Upper lobe of left lung (tissue), 6 donors: ENCODE results near the gene PROCR. TPM values are rescaled to one million over a fixed set of nuclear protein-coding genes. Genes with fewer than 3 reads are reported as not detected.

Source experiments
- ATAC-seq, 2 donors: fragments of 200-7000 bp; cut with Tn5 transposase; one replicate each; pipeline ENCODE4 v1.9.1; 2022; ENCODE audit warnings: mild to moderate bottlenecking in 2 of 2, moderate library complexity in 2 of 2; ENCODE audit not compliant: low FRiP score in 2 of 2
- DNase-seq, 2 donors: peaks; one replicate each; pipeline ENCODE4 v3.0.0-alpha.2; 2019 to 2020
- H3K27ac ChIP-seq, 4 donors: fragments of 200-600 bp; sonication (generic); one replicate each; pipeline ENCODE4 v1.5.1; 2016 to 2019
- H3K27me3 ChIP-seq, 4 donors: fragments of 200-600 bp; sonication (generic); one replicate each; pipeline ENCODE4 v1.5.1; 2017 to 2019
- H3K36me3 ChIP-seq, 4 donors: fragments of 200-600 bp; sonication (generic); one replicate each; pipeline ENCODE4 v1.5.1; 2016 to 2019
- H3K4me1 ChIP-seq, 4 donors: fragments of 200-600 bp; sonication (generic); one replicate each; pipeline ENCODE4 v1.5.1; 2018 to 2019
- H3K4me3 ChIP-seq, 4 donors: fragments of 200-600 bp; sonication (generic); one replicate each; pipeline ENCODE4 v1.5.1; 2017 to 2019; ENCODE audit warnings: mild to moderate bottlenecking in 2 of 4, moderate library complexity in 1 of 4
- H3K9me3 ChIP-seq, 4 donors: fragments of 200-600 bp; sonication (generic); one replicate each; pipeline ENCODE4 v1.5.1; 2018 to 2019
- EP300 ChIP-seq, 4 donors: sonication (generic); formaldehyde crosslinking; IDR thresholded peaks; one replicate each; pipeline ENCODE4 v1.5.1; 2017; ENCODE audit warnings: antibody characterized with exemption in 4 of 4, control low read depth in 2 of 4
- POLR2A ChIP-seq, 4 donors: fragments of 450-650 bp; IDR thresholded peaks; one replicate each; pipeline ENCODE4 v1.5.1; 2016 to 2017; ENCODE audit warnings: antibody characterized with exemption in 4 of 4, mild to moderate bottlenecking in 2 of 4
- POLR2AphosphoS5 ChIP-seq, 2 donors: sonication (generic); formaldehyde crosslinking; IDR thresholded peaks; one replicate each; pipeline ENCODE4 v1.5.1; 2017; ENCODE audit warnings: antibody characterized with exemption in 2 of 2
- WGBS, 2 donors: methylation state at CpG; one replicate each; pipeline ENCODE4 v1.1.5; 2017 to 2018; 5-methylcytosine and 5-hydroxymethylcytosine counted together
- total RNA-seq, 6 donors: library from RNA; depleted of rRNA in 4 of 6; stranded (reverse); fragments of >200 nt in 4 of 6; gene quantifications; one replicate each; pipeline versions ENCODE4 v1.1.0 to v1.2.1, GENCODE V29; 2016 to 2021
- TF ChIP-seq, protein P1 (sequence below), 6 experiments: fragments of 450-650 bp in 4 of 6; fragments of 200-600 bp in 2 of 6; sonication (generic) in 2 of 6; IDR thresholded peaks; one replicate each; pipeline ENCODE4 v1.5.1; 2016 to 2019; ENCODE audit warnings: antibody characterized with exemption in 6 of 6
- donor health status: DM: no; HTN: no; CAD: no; lungs with moderate emphysema.
- donor health status: DM: no; HTN: yes; CAD: no; lungs with severe emphysema.

Gene PROCR
- total RNA-seq, 6 donors from 2014 or later, result 5.2 to 24.7 (median 11.6) TPM

DNA sequence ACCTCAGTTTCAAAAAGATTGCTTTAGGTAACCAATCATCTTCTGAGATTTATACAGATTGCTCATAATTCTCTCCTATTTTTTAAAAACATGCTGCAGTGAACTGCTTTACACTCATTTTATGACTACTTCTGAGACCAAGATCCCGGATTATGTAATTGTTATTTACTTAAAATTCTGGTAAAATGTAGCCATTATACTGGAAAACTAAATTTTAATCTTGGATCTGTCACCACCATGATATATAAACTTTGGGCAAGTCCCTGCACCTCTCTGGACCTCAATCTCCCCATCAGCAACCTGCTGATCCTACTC is 477 bp upstream of the PROCR start:
- Histone ChIP-seq H3K4me1 (peaks cover 8 to 37% (median 22%) of the 10 kb centered on the region in 4 donors), H3K36me3 (peaks cover 0 to 5% (median under 1%) of the 10 kb centered on the region in 4 donors), H3K27me3 (no peaks in the 10 kb centered on the region), H3K27ac (peak overlapping the region in 2 of 4 donors; percentile 58 to 63), H3K4me3 (peak overlapping the region in 3 of 4 donors; percentile 25 to 47 (median 42)), H3K9me3 (no peaks in the 10 kb centered on the region)
- no peak for ATAC-seq
- TF ChIP-seq EP300 (IDR thresholded peaks at IDR 0.05), result no peak
- no peak for TF ChIP-seq POLR2A (IDR thresholded peaks at IDR 0.05)
- TF ChIP-seq, protein P1, sequence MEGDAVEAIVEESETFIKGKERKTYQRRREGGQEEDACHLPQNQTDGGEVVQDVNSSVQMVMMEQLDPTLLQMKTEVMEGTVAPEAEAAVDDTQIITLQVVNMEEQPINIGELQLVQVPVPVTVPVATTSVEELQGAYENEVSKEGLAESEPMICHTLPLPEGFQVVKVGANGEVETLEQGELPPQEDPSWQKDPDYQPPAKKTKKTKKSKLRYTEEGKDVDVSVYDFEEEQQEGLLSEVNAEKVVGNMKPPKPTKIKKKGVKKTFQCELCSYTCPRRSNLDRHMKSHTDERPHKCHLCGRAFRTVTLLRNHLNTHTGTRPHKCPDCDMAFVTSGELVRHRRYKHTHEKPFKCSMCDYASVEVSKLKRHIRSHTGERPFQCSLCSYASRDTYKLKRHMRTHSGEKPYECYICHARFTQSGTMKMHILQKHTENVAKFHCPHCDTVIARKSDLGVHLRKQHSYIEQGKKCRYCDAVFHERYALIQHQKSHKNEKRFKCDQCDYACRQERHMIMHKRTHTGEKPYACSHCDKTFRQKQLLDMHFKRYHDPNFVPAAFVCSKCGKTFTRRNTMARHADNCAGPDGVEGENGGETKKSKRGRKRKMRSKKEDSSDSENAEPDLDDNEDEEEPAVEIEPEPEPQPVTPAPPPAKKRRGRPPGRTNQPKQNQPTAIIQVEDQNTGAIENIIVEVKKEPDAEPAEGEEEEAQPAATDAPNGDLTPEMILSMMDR (IDR thresholded peaks at IDR 0.05), result no peak
- TF ChIP-seq POLR2AphosphoS5 (IDR thresholded peaks at IDR 0.05), result no peak
- 78 to 92% methylated on average over 1 of the region's 1 CpG for WGBS, 2 donors
- DNase-seq, result no peak

DNA sequence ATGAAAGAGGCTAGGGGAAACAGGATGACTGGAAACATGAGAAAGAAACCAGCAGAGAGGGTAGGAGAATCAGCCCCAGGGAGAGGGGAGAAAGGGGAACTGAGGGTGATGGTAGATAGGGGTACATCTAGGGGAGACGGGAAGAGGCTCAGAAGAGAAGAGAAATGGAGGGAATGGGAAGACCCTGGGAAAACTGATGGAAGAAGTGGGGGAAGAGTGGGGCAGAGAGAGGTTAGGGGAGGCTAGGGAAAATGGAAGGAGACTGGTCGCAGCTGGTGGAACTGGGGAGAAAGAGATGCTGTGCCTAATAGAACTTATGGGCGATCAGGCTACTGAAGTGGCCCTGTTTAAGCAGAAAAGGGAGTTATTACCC is 548 bp downstream of the PROCR start:
- WGBS, 2 donors, result 81 to 82% methylated on average over 3 of the region's 3 CpGs
- no peaks in the 10 kb centered on the region for H3K27me3 ChIP-seq
- ATAC-seq (no peak), DNase-seq (no peak)
- H3K27ac ChIP-seq, result peak overlapping the region in 3 of 4 donors; percentile 58 to 66 (median 63)
- H3K4me1 ChIP-seq, result peaks cover 8 to 29% (median 19%) of the 10 kb centered on the region in 4 donors
- no peak for TF ChIP-seq POLR2AphosphoS5 (IDR thresholded peaks at IDR 0.05)
- TF ChIP-seq, protein P1 (IDR thresholded peaks at IDR 0.05), result no peak
- no peak for TF ChIP-seq EP300 (IDR thresholded peaks at IDR 0.05)
- no peak for TF ChIP-seq POLR2A (IDR thresholded peaks at IDR 0.05)
- peaks cover 0 to 9% (median 3%) of the 10 kb centered on the region in 4 donors for H3K36me3 ChIP-seq
- H3K4me3 ChIP-seq, result peak overlapping the region in 3 of 4 donors; percentile 25 to 47 (median 42)
- no peaks in the 10 kb centered on the region for H3K9me3 ChIP-seq

DNA sequence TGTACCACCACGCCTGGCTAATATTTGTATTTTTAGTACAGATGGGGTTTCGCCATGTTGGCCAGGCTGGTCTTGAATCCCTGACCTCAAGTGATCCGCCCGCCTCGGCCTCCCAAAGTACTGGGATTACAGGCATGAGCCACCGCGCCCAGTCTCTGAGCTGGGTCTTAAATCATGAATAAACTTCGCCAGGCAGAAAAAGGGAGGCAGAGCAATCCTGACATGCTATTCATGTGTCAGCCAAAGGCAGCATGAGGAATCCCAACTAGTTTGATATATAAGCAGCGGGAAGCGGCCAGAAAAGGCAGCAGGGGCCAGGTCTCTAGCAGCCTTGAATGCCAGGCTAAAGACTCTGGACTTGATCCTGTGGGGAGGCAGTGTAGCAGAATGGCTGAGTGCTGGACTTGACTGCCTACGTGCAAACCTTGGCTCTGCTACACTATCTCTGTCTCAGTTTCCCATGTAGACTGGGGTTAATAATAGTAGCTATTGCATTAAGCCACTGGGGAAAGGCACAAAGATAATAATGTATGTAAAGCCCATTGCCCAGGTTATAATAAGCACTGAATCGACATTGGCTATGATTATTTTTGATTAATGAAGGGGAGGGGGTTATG is 1.8 kb downstream of the PROCR start:
- H3K27ac ChIP-seq, result no peak overlapping the region
- ATAC-seq, result peak in 1 of 2 donors; percentile 42
- 89 to 96% methylated on average over 7 to 12 of the region's 12 CpGs for WGBS, 2 donors
- TF ChIP-seq POLR2A (IDR thresholded peaks at IDR 0.05) (no peak), EP300 (IDR thresholded peaks at IDR 0.05) (no peak), POLR2AphosphoS5 (IDR thresholded peaks at IDR 0.05) (no peak)
- TF ChIP-seq, protein P1 (IDR thresholded peaks at IDR 0.05), result no peak
- H3K9me3 ChIP-seq, result no peaks in the 10 kb centered on the region
- H3K4me3 ChIP-seq, result peak overlapping the region in 1 of 4 donors; percentile 6
- peaks cover 0 to 9% (median 3%) of the 10 kb centered on the region in 4 donors for H3K36me3 ChIP-seq
- no peaks in the 10 kb centered on the region for H3K27me3 ChIP-seq
- DNase-seq, result no peak
- H3K4me1 ChIP-seq, result peaks cover 8 to 29% (median 18%) of the 10 kb centered on the region in 4 donors

DNA sequence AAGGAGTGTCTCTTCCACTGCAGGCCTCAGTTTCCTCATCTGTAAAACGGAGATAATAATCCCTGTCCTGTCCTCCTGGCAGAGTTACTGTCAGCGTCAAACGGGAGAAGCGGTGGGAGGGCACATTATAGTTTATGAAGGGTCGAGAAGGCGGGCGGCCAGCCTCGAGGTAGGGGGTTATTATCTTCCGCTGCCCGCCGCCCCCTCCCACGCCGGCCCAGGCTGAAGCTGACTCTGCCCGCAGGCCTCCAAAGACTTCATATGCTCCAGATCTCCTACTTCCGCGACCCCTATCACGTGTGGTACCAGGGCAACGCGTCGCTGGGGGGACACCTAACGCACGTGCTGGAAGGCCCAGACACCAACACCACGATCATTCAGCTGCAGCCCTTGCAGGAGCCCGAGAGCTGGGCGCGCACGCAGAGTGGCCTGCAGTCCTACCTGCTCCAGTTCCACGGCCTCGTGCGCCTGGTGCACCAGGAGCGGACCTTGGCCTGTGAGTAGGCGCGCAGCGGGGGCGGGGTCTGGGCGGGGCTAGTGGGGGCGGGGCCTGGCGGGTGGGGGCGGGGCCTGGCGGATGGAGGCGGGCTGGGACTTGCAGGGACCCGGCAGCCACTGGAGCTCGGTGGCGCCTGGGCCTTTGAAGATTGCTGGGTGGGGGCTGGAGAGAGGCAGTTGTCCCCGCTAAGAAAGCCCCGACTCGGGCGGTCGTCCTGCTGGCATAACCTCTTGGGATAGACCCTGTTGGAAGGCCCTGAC is 2.8 kb downstream of the PROCR start:
- TF ChIP-seq, protein P1 (IDR thresholded peaks at IDR 0.05), result no peak
- TF ChIP-seq POLR2A (IDR thresholded peaks at IDR 0.05), result no peak
- H3K4me3 ChIP-seq, result no peak overlapping the region
- WGBS, 2 donors, result 76 to 84% methylated on average over 19 to 38 of the region's 49 CpGs

More for the DNA sequence above, 2.8 kb downstream of the PROCR start:
- Histone ChIP-seq H3K27me3 (no peaks in the 10 kb centered on the region), H3K4me1 (peaks cover 8 to 29% (median 18%) of the 10 kb centered on the region in 4 donors), H3K9me3 (no peaks in the 10 kb centered on the region), H3K27ac (no peak overlapping the region), H3K36me3 (peaks cover 0 to 9% (median 3%) of the 10 kb centered on the region in 4 donors)
- ATAC-seq (no peak), DNase-seq (peak; percentile 28 to 76)
